ENCODE results near the gene SORT1.

Gene SORT1

GRCh38 chr1:109261006-109261405, 136.7 kb downstream of the SORT1 start:
- in situ Hi-C loops (cut with HindIII; ENCODE audit: low pct_unique_long_range_greater_than_20kb, low sequenced_read_pairs) = no loop called here
- DNase-seq (ENCODE audit: low read depth in 1 of 2, low spot score in 1 of 2) = no peak
- TF ChIP-seq JUND (IDR thresholded peaks at IDR 0.05; ENCODE audit: low read depth) = no peak

- in situ Hi-C loops (cut with HindIII; ENCODE audit: low pct_unique_long_range_greater_than_20kb, low sequenced_read_pairs) = no loop called here
- no peak for DNase-seq (ENCODE audit: low read depth in 1 of 2, low spot score in 1 of 2)
- no peak for TF ChIP-seq JUND (IDR thresholded peaks at IDR 0.05; ENCODE audit: low read depth)
Observed at GRCh38 chr1:109259674-109260557, 137.8 kb downstream of the SORT1 start.

Measured in T47D (cell line).